K562 (cell line): Measurements from ENCODE around the gene NUDT14. TPM values are rescaled to one million over a fixed set of nuclear protein-coding genes. Genes with fewer than 3 reads are reported as not detected.
A peak's percentile ranks its signal among the peaks of the same experiment; 100 is the strongest.

Source experiments
- ATAC-seq: fragments of 200-7000 bp; cut with Tn5 transposase; 3 replicates; pipeline ENCODE4 v1.9.1; 2020; ENCODE audit warnings: moderate library complexity
- BruUV-seq: library from RNA; stranded (reverse); fragments of 400-500 nt; replicated peaks from 2 replicates; lab custom pipeline; 2021; lab: Mats Ljungman, UMichigan
- CTCF ChIA-PET: fragments of 300-600 bp; formaldehyde crosslinking; extraction: SDS; loops from one replicate; lab custom pipeline; 2021; ENCODE audit warnings: low intra/inter-chr PET ratio; lab: Yijun Ruan, JAX
- POLR2A ChIA-PET: fragments of 300-600, 350-650 bp; sonication (Branson Sonifier 250); formaldehyde crosslinking; extraction: SDS; loops from one replicate; lab custom pipeline; 2021; ENCODE audit warnings: antibody characterized with exemption, inconsistent platforms; lab: Yijun Ruan, JAX
- DNase-seq, 4 experiments: peaks; one replicate each; pipeline versions ENCODE4 v3.0.0 to v3.0.0-alpha.2; 2011 to 2018; ENCODE audit warnings: low spot score in 3 of 4, mixed read lengths in 3 of 4; ENCODE audit errors: extremely low read depth in 1 of 4
- FAIRE-seq: peaks from 2 replicates; lab custom pipeline; 2011; peaks lifted over from hg19 to GRCh38; lab: Jason Lieb, UNC
- H2AFZ ChIP-seq: 2 replicates; pipeline ENCODE4 v1.6.0; 2011; ENCODE audit warnings: low read depth, low read length, control low read depth, inconsistent platforms
- H3K27ac ChIP-seq: fragments of 200-600 bp; 3 replicates; pipeline ENCODE4 v1.8.0; 2011; ENCODE audit warnings: low read depth, mild to moderate bottlenecking, control low read depth, inconsistent platforms, low read length, moderate library complexity, mixed read lengths; ENCODE audit errors: extremely low read depth
- H3K27me3 ChIP-seq, 2 experiments: fragments of 300-600 bp in 1 of 2; 2 replicates in 1 of 2; 3 replicates in 1 of 2; pipeline versions ENCODE4 v1.6.0 to v1.8.0; 2011; ENCODE audit warnings: inconsistent platforms in 2 of 2, low read length in 2 of 2, mild to moderate bottlenecking in 1 of 2, mixed read lengths in 1 of 2, moderate library complexity in 1 of 2; ENCODE audit not compliant: control insufficient read depth in 2 of 2, insufficient read depth in 2 of 2
- H3K36me3 ChIP-seq: fragments of 300-600 bp; 3 replicates; pipeline ENCODE4 v1.8.0; 2011; ENCODE audit warnings: mild to moderate bottlenecking, low read length, inconsistent platforms; ENCODE audit not compliant: control insufficient read depth, insufficient read depth
- H3K4me1 ChIP-seq, 2 experiments: fragments of 200-600 bp in 1 of 2; replicated peaks in 1 of 2; 2 replicates in 1 of 2; 3 replicates in 1 of 2; pipeline versions ENCODE4 v1.5.1 to v1.8.0; 2011; ENCODE audit warnings: inconsistent platforms in 2 of 2, low read length in 2 of 2, mild to moderate bottlenecking in 1 of 2, mixed read lengths in 1 of 2, moderate library complexity in 1 of 2; ENCODE audit not compliant: control insufficient read depth in 2 of 2, insufficient read depth in 2 of 2
- H3K4me2 ChIP-seq: 2 replicates; pipeline ENCODE4 v1.6.1; 2011; ENCODE audit warnings: low read length, control low read depth, inconsistent platforms, mixed read lengths; ENCODE audit not compliant: insufficient read depth
- H3K4me3 ChIP-seq: fragments of 200-600 bp; sonication (generic), shearing (Covaris generic); 2 replicates; pipeline ENCODE4 v1.5.1; 2016; ENCODE audit warnings: control low read depth, inconsistent platforms
- H3K79me2 ChIP-seq: fragments of 200-600 bp; 3 replicates; pipeline ENCODE4 v1.8.0; 2011; ENCODE audit warnings: low read length, inconsistent platforms; ENCODE audit not compliant: control insufficient read depth, insufficient read depth
- H3K9ac ChIP-seq, 2 experiments: 2 replicates each; pipeline versions ENCODE4 v1.6.0 to v1.6.1; 2011; ENCODE audit warnings: low read depth in 2 of 2, low read length in 2 of 2, control low read depth in 1 of 2, inconsistent platforms in 1 of 2, mild to moderate bottlenecking in 1 of 2, mixed read lengths in 1 of 2; ENCODE audit not compliant: insufficient read depth in 1 of 2
- H3K9me1 ChIP-seq: one replicate; pipeline ENCODE4 v1.6.0; 2011; ENCODE audit warnings: inconsistent platforms, mild to moderate bottlenecking, low read length, moderate library complexity; ENCODE audit not compliant: control insufficient read depth, insufficient read depth
- H3K9me3 ChIP-seq: replicated peaks from 2 replicates; pipeline ENCODE4 v1.5.1; 2011; ENCODE audit warnings: low read depth, low read length, inconsistent platforms; ENCODE audit not compliant: control insufficient read depth, insufficient read depth
- H4K20me1 ChIP-seq: replicated peaks from 2 replicates; pipeline ENCODE4 v1.6.1; 2011; ENCODE audit warnings: low read length, inconsistent platforms, mixed read lengths; ENCODE audit not compliant: control insufficient read depth, insufficient read depth
- CREB1 ChIP-seq, 2 experiments: sonication (generic) in 1 of 2; formaldehyde crosslinking in 1 of 2; IDR thresholded peaks; 2 replicates each; pipeline versions ENCODE4 v1.6.1 to v1.8.0; 2012 to 2022; ENCODE audit warnings: inconsistent platforms in 1 of 2, mild to moderate bottlenecking in 1 of 2, missing genetic modification reagents in 1 of 2, moderate library complexity in 1 of 2
- DDX20 ChIP-seq: fragments of 450-650 bp; IDR thresholded peaks from 2 replicates; pipeline ENCODE4 v1.6.1; 2016; ENCODE audit warnings: missing genetic modification characterization, low read depth, mild to moderate bottlenecking, missing compliant biosample characterization, moderate library complexity
- NFYB ChIP-seq: IDR thresholded peaks from 2 replicates; pipeline ENCODE4 v1.6.1; 2011; ENCODE audit warnings: mild to moderate bottlenecking, moderate library complexity; ENCODE audit not compliant: insufficient read length; ENCODE audit errors: extremely low read depth
- ZFP1 ChIP-seq: fragments of 450-650 bp; formaldehyde crosslinking; IDR thresholded peaks from 2 replicates; pipeline ENCODE4 v1.4.0; 2020; ENCODE audit warnings: mild to moderate bottlenecking, mixed read lengths
- ZNF507 ChIP-seq: conservative IDR thresholded peaks from 2 replicates; pipeline ENCODE4 v1.6.1; 2017; ENCODE audit warnings: missing genetic modification characterization, missing compliant biosample characterization
- WGBS: fragments of 100-300 bp; shearing (Covaris generic); methylation state at CpG from one replicate; pipeline ENCODE4 v1.1.6; 2016; ENCODE audit warnings: low coverage, mixed read lengths; ENCODE audit not compliant: insufficient coverage; ENCODE audit errors: missing lambda C conversion rate; 5-methylcytosine and 5-hydroxymethylcytosine counted together
- in situ Hi-C: fragments of 300-500 bp; cut with MboI; formaldehyde crosslinking; loops from 4 replicates; pipeline ENCODE4 v1.15.0; 2018; ENCODE audit warnings: inconsistent platforms, mixed read lengths
- intact Hi-C: fragments of 100-400 bp; cut with micrococcal nuclease; formaldehyde crosslinking; loops from 2 replicates; pipeline ENCODE4 v1.14.2; 2022
- polyA plus RNA-seq, 8 experiments: library from polyadenylated mRNA; depleted of rRNA in 4 of 8; stranded (reverse) in 5 of 8; unstranded in 3 of 8; fragments of >200 nt; fragmentation: Nextera tagmentation in 2 of 8; fragmentation: Illumina TruSeq in 1 of 8; extraction: Ambion mirVana in 2 of 8; extraction: Trizol in 1 of 8; gene quantifications; 2 replicates each; pipeline versions ENCODE4 v1.2.1 to v1.2.3, GENCODE V29; 2011 to 2014; ENCODE audit warnings: inconsistent platforms in 1 of 8, missing spikeins in 1 of 8
- total RNA-seq, 7 experiments: library from RNA; depleted of rRNA in 6 of 7; stranded (reverse); fragments of >200 nt in 6 of 7; fragmentation: Illumina TruSeq in 2 of 7; extraction: Trizol in 2 of 7; gene quantifications; 2 replicates each; pipeline versions ENCODE4 v1.2.1 to v1.2.3, GENCODE V29; 2011 to 2021; ENCODE audit warnings: low replicate concordance in 1 of 7
- TF ChIP-seq, protein P1 (sequence below): fragments of 150-350 bp; conservative IDR thresholded peaks from 2 replicates; pipeline ENCODE4 v1.6.1; 2014; ENCODE audit warnings: low read length

The NUDT14 gene
- total and polyA plus RNA-seq, 9 of the 15 experiments (the other 6 are each of a cell fraction or from before 2014, with no cell fraction given): 0.14 to 16.3 (median 8.2) TPM

DNA sequence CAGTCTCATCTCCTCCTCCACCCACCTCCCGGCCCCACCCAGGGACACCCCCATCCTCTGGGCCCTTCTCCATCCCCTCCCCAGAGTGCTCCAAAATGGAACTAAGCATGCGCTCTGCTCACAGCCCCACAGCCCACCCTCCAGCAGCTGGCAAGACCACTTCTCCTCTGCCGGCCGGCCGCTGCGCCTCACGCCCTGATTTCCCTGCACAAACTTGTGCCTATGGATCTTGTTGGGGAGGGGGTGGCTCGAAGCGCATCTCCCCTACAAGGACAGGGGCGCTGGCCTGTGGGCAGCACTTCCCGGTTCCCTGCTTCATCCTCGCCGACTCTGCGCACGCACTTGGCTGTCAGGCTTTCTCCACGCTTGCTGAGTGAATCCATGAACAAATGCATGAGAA, 19.5 kb upstream of the NUDT14 start:
- intact Hi-C loops (loop anchor here (5.0 kb wide), 1 partner anchor 82 kb away; no protein-coding TSS in a partner anchor), in situ Hi-C loops (loop anchor here (5.0 kb wide), 1 partner anchor 67 kb away; no protein-coding TSS in a partner anchor)
- Histone ChIP-seq H3K9me3 (no peaks in the 10 kb centered on the region), H4K20me1 (peaks cover 12% of the 10 kb centered on the region; the same call in 1 of the 2 replicates), H3K9me1 (no peaks in the 10 kb centered on the region), H3K4me3 (no peak overlapping the region), H3K4me1 (peaks cover 6 to 76% of the 10 kb centered on the region in 2 experiments; a peak in 3 of 5 replicates), H3K27me3 (peaks cover 0 to 11% of the 10 kb centered on the region in 2 experiments; a peak in 2 of 5 replicates), H3K79me2 (no peaks in the 10 kb centered on the region), H3K4me2 (no peak overlapping the region), H3K9ac (0 out of 4 replicates have a peak overlapping the region, but pooled peaks of 1 of the 2 experiments have one; percentile 9), H3K27ac (no peak overlapping the region), H2AFZ (no peak overlapping the region), H3K36me3 (no peaks in the 10 kb centered on the region)
- BruUV-seq: no TSS peak
- TF ChIP-seq ZNF507 (tag) (no peak), DDX20 (tag) (no peak), NFYB (no peak), ZFP1 (CRISPR knock-in tag) (no peak), CREB1 (IDR thresholded peaks at IDR 0.05) (no peak), CREB1 (CRISPR knock-in tag; IDR thresholded peaks at IDR 0.05) (no peak)
- TF ChIP-seq, protein P1, sequence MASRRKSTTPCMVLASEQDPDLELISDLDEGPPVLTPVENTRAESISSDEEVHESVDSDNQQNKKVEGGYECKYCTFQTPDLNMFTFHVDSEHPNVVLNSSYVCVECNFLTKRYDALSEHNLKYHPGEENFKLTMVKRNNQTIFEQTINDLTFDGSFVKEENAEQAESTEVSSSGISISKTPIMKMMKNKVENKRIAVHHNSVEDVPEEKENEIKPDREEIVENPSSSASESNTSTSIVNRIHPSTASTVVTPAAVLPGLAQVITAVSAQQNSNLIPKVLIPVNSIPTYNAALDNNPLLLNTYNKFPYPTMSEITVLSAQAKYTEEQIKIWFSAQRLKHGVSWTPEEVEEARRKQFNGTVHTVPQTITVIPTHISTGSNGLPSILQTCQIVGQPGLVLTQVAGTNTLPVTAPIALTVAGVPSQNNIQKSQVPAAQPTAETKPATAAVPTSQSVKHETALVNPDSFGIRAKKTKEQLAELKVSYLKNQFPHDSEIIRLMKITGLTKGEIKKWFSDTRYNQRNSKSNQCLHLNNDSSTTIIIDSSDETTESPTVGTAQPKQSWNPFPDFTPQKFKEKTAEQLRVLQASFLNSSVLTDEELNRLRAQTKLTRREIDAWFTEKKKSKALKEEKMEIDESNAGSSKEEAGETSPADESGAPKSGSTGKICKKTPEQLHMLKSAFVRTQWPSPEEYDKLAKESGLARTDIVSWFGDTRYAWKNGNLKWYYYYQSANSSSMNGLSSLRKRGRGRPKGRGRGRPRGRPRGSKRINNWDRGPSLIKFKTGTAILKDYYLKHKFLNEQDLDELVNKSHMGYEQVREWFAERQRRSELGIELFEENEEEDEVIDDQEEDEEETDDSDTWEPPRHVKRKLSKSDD: no peak
- ChIA-PET CTCF (interaction anchor here (1.3 kb wide), 1 partner anchor 152 kb away, joined by 3 read pairs; no protein-coding TSS in a partner anchor), POLR2A (no interaction called here)
- DNase-seq (no peak), ATAC-seq (no peak), FAIRE-seq (no peak)
- 39% methylated on average over 16 of the region's 16 CpGs for WGBS
